ENCODE data around the gene WDR36.
"Not testable (repeated sequence)": the region's sequence is repeated elsewhere in the genome, so short reads cannot be mapped to it uniquely, and the experiment has no call there.

WDR36 gene

DNA sequence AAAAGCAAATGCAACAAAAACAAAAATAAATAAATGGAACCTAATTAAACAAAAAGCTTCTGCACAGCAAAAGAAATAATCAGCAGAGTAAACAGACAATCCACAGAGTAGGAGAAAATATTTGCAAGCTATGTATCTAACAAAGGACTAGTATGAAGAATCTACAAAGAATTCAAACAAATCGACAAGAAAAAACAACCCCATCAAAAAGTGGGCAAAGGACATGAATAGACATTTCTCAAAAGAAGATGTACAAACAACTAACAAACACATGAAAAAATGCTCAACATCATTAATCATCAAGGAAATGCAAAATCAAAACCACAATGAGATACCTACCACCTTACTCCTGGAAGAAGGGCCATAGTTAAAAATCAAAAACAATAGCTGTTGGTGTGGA lies 49.3 kb downstream of the WDR36 start:
- not testable (repeated sequence) for DNase-seq

DNA sequence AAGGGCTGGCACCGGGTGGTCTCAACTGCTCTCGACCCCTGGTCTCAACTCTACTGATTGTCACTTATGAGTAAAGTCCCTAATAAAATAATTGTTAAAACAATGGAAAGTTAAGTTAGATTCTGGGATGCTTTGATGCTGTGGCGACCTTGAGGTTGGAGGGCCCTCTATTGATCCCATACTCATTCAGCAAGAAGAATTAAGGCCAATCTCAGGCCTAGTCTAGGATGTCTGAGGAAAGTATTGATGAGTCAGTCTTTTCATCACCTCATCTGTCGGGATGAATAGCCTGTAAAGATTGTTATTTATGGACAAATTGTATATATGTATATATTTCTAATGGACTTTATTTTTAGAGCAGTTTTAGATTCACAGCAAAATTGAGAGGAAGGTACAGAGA lies 50.8 kb downstream of the WDR36 start:
- DNase-seq, result no peak

DNA sequence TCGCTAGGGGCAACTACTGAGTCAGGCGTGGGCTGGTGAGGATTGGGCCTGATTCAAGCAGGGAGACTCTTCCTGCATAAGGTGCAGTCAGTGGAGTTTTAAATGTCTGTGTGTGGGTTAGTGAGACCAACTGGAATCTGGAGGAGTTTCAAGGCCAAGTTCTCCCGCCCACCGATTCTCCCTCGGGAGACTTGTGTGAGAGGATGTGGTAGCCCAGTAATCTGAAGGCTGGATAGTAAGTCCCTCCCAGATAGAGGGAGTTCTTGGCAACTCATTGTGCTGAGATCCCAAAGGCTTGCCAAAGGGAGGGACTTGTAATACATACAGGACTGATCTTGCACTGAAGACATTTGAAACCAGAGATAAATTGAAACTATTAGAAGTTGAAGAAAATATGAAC lies 51.8 kb downstream of the WDR36 start:
- no peak for DNase-seq

DNA sequence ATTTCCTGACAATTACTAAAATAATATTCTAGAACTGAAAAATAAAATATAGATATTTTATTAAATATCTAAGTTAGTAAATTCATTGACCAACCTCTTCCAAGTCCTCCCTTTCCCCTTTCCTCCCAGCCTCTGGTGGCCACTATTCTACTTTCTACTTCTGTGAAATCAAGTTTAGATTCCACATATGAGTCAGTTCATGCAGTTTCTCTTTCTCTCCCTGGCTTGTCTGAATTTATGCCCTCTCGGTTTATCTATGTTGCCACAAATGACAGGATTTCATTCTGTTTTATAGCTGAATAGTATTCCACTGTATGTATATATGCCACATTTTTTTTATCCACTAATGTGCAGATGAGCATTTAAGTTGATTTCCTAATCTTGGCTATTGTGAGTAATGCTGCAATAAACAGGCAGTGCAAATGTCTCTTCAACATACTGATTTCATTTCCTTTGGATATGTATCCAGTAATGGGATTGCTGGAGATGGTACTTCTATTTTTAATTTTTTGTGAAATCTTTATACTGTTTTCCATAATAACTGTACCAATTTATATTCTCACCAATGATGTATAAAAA lies 52.3 kb downstream of the WDR36 start:
- DNase-seq, result no peak

DNA sequence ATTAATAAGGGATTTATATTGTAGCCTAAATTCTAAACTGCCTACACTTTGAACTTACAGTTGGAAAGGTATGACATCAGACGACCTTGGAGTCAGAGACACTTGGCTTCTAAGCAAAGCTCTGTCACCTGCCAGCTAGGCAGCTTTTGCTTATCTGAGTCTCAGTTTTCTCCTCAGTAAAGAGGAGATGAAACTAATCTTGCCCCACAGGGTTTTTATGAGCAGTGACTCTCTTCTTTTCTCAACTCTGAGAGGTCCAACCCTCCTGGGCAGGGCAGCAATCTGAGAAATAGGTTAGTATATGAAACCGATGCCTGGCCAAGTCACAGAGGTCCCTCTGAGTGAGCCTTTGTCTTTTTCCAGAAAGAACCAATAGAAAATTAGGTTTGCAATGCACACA lies 53.9 kb downstream of the WDR36 start:
- no peak for DNase-seq

DNA sequence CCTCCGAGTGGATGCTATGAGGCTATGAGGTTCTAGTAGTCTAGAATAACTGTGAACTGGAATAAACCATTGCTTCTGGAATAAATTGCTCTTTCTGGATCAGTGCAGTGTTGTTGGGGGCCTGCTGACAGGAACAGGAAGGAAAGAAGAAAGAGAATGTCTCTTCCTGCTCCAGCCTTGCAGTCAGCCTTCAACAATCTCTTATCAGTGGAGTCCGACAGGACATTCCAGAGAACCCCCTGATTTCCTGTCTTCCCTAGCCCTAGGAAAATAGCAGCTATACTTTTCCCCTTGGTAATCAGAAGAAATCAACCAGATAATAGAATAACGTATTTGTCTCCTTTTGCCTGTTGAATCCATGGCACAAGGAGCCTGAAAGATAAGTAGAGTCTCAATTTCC lies 55.4 kb downstream of the WDR36 start:
- DNase-seq, result no peak

DNA sequence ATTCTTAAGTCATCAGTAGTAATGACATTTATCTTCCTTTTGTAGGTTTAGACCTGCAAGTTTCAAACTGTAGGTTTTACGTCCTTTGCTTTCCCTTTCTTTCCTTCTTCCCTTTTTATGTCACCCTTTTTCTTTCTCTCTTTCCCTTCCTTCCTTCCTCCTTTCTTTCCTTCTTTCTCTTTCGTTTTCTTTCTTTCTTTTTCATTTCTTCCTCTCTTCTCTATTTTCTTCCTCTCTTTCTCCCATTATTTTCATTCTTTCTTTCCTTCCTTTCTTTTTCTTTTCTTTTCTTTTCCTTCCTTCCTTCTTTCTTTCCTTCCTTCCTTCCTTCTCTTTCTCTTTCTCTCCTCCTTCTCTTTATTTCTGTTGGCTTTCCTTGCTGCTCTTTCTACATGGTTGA lies 59.9 kb downstream of the WDR36 start:
- no peak for DNase-seq

DNA sequence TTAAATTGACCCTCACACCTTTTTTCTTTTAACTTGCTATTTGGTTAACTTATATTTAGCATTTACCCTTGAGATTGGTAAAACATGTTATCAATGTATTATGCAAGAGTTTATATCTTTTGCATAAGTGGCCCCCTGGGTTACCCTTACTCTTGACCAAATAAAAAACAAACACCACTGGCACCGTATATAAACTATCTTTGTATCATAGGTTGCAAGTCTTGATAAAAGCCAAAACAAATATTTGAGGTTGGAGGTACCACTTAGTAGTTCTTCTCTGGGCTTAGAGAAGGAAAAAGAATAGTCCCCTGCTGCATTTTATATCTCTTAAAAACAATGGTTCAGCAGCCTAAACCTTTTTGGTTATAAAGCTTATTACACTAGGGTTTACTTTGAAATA lies 61.3 kb downstream of the WDR36 start:
- peak in 1 of 3 experiments; percentile 5 for DNase-seq

DNA sequence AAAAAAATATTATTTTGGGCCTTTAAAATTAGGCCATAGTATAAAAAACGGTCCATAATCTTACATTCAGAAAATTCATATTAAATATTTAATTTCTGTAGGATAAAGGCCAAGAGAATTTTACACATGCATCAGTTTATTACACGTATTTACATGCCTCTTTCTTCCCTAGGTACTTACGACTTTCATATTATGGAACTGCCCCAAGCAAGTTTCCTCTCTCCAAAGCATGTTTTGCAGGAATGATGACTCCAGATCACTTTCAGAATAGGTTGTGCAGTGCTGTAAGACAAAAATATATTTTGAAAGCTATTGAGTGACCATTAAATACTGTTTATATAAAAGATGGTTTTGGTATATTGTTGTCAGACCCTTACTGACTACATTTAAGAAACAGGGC lies 61.8 kb downstream of the WDR36 start:
- DNase-seq, result peak in 1 of 3 experiments; percentile 2

DNA sequence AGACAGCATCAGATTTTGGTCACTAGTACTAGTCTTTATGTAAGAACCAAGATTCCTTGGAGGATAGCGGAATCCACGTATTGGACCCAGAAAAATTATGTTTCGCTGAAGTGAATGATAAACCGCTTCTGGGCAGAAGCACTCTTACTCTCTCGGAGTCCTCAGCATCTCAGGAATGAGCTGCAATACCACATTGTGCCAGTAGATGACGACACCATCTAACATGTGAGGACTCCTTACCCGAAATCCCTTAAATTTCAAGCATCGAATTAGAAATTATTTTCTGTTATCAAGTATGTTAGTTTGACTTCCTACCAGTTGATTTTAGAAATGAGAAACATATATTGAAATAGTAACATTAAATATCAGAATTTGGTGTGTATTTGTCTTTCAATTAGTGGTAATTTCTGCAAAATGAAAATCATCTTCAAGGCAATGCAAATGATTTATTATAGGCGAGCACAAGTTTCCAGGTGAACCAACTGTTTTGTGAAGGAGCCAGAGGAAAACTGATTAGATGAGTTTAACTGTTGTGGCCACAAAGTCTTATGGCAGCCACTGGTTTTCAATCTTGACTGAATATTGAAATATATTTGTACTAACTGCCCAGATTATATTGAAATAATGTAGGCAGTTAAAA lies 66.1 kb downstream of the WDR36 start:
- peak; percentile 52 to 88 (median 87) for DNase-seq

DNA sequence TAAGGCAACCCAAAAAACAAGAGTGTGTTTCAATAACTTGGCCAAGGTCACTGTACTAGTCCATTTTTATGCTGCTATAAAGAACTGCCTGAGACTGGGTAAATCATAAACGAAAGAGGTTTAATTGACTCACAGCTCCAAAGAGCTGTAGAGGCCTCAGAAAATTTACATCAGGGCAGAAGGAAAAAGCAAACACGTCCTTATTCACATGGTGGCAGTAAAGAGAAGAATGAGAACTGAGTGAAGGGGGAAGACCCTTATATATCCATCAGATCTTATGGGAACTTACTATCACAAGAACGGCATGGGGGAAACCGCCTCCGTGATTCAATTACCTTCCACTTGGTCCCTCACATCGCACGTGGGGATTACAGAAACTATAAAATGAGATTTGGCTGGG lies 67.7 kb downstream of the WDR36 start:
- DNase-seq, result peak in 1 of 3 experiments; percentile 21

DNA sequence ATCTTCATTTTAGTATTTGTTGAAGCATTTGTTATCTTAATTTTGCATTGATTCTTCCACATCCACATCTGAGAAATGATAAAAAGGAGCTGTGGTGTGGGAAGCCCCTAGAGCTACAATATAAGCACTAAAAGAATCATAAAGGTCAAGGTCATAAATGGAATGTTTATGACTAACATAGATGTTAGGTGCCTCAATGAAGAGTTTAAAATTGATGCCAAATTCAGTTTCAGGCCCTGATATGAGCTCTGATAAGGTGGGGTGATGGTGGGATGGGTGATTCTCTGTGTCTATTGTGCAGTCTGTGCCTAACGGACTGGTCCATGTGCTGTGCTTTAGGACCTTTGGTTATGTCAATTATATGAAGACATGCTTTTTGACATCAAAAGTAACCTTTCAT lies 70.9 kb downstream of the WDR36 start:
- DNase-seq, result no peak

DNA sequence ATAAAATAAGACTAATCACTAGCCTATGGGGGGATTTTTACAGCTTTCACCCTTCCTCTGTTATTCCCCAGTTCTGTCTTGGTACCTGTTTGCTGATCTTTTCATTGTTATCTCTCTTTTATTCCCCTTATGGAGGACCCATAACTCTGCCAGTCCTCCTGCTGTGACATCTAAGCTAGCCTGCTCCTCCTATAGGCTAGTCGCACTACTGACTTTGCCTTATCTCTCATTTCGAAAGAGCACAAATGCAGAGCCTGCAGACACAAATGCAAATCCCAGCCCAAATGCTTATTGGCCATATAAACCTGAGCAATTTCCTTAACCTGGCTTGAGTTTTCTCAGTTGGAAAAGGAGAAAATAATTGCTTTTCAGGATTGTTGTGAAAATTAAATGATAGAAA lies 72.9 kb downstream of the WDR36 start:
- no peak for DNase-seq

DNA sequence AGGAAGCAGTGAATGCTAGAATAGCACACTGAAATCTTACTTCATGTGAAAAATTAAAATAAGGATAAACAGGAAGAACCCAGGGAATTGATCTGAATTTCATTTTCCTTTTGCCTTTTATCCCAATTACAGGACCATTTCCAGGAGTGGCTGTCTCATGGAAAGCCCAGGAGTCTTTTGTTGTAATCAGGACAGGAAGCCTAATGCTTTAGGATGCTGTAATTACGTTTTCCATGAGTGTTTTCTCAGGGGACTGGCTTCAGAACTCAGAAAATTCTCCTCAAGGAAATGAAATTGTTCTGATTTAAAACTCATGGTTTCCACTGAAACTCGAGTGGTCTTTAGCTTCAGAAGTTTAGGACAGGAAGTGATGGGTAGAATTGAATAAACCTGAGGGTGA lies 75.4 kb downstream of the WDR36 start:
- no peak for DNase-seq

DNA sequence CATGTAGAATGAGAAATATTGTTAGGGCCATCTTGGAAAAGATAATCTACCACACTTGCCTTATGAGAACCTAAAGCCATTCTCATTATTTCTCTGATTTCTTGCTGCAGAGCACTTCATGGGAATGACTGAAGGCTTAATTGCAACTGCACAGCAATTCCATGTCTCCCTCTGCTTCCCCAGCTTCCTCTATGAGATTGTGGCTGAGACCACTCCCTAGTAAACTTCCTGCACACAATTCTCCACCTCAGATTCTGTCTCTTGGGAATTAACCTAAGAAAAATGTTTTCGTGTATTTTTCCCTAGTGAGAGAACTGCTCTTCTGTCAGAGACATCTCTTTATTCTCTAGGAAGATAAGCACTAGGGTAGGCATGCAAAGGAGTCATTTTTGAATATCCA lies 76.5 kb downstream of the WDR36 start:
- DNase-seq, result no peak

DNA sequence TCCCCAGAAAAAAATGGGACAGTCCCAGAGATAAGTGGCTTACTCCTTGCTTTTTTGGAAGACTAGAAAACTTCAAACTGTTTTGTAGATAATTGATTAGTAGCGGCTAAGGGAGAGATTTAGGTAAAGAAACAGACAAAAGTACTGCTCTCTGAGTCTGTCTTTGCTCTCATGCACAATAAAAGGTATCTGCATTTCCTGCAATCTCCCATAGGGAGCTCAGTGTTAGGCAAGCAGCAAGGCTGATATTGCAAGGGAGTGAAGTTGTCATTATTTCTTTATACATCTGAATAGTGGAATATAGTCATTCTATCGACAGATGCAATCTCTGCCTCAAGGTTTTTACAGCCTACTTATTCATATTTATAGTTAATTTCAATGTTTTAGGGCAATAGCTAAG lies 77.1 kb downstream of the WDR36 start:
- no peak for DNase-seq

DNA sequence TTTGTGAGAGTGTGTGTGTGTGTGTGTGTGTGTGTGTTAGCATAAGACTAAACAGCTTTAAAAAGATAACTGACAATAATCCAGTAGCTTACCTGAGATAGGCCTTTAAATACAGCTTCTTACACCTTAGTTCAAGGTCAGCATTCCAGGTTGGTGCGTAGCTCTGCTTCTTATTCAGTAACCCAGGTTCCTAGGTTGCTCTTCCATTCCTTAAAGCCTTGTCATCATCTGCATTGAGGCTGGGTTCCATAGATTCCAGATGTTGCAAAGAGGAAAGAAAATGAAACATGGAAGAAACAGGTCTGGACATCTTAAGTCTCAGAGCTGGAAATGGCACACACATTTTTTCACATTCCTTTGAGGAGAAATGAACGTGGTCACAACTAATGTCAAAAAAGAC lies 78.1 kb downstream of the WDR36 start:
- no peak for DNase-seq

DNA sequence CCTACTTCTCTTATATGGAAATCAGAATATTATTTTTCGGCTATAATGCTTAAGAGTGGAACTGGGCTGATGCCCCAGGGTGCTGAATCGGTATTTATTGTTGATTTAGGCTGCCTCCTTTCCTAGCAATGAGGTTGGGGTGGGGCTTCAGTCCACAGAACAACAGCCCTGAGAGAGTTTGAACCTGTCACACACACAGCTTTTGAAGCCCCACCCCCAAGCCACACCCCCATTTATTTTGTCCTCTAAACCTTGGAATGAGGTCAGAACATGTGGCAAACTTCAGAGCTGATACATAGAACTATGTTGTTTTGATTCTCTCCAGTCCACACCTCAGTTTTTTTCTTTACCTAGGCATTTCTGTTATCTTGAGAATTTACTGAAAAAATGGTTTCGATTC lies 80.4 kb downstream of the WDR36 start:
- DNase-seq, result no peak

DNA sequence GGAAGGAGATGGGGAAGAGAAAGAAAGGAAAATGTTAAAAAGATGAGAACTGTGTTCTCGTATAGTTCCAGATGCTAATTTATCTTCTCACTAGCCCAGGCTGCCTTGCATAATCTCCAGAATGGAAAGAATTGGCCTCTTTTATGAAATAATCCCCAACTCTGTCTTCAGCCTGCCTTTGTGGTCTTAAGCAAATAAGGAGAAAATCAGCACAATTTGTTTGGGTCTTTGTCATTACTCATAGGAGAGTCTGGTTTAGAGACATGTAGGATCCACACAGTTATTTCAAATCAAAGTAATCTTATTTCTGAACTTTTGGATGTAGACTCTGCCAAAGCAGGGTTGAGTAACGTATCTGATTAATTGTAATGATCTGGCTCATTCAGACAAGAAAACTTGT lies 81.3 kb downstream of the WDR36 start:
- no peak for DNase-seq

Measured in NCI-H1417 (cell line).